ENCODE results near the gene LRRC45. TPM values are rescaled to one million over a fixed set of nuclear protein-coding genes. Genes with fewer than 3 reads are reported as not detected.

LRRC45 gene
- total and polyA plus RNA-seq, 9 of the 15 experiments (the other 6 are each of a cell fraction or from before 2014, with no cell fraction given), result 3.5 to 21.5 (median 11.2) TPM; not detected in 2

DNA sequence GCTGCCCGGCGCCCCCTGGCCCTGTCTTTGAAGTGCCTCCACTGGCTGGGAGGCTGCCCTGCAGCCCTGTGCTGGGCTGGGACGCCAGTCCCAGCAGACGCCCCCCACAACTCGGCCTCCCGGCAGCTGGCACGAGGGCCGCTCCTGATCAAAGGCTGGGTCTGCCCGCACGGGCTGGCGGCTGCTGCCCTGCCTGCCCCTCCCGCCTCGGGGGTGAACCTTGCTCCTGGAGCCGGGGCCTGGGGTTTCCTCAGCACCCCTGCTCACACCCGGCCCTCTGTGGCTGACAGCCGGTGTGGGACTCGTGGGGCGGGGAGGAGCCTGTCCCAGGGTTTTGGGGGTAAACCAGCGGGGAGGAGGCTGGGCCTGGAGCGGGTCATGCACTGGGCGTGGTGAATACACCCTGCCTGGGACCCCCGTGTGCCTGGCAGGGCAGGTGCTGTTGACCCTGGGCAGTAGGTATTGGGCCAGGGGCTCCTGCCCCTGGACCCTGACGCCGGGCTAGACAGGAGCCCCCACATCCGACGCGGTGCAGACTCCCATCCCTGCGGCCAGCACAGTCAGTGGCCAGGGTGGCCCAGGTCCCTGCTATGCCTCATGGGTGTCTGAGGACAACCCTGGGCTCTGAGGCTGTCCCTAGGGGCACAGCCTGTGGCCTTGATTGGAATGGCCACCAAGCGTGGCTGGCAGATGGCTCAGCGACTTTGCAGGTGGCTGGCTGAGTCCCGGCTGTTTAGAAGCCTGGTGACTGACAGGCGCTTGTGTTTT lies 22.1 kb upstream of the LRRC45 start:
- intact Hi-C loops (cut with micrococcal nuclease) (no loop called here), in situ Hi-C loops (cut with MboI) (no loop called here)
- Histone ChIP-seq H3K27ac (ENCODE audit: extremely low read depth, low read depth, low read length) (no peak overlapping the region), H2AFZ (ENCODE audit: low read depth, low read length) (no peak overlapping the region), H3K36me3 (ENCODE audit: control insufficient read depth, insufficient read depth, low read length) (peaks cover 6% of the 10 kb centered on the region; the same call in 1 of the 3 replicates), H3K4me1 (replicated peaks in 1 of 2; ENCODE audit: control insufficient read depth in 2 of 2, insufficient read depth in 2 of 2, low read length in 2 of 2) (peaks cover 0 to 67% of the 10 kb centered on the region in 2 experiments; a peak in 2 of 5 replicates), H3K9ac (ENCODE audit: insufficient read depth in 1 of 2, low read depth in 2 of 2, low read length in 2 of 2) (peak overlapping the region in 1 of 2 experiments; percentile 76; a peak in 2 of 4 replicates), H3K9me1 (ENCODE audit: control insufficient read depth, insufficient read depth, low read length) (peaks cover 3% of the 10 kb centered on the region), H3K79me2 (ENCODE audit: control insufficient read depth, insufficient read depth, low read length) (no peaks in the 10 kb centered on the region), H3K9me3 (replicated peaks; ENCODE audit: control insufficient read depth, insufficient read depth, low read depth, low read length) (no peaks in the 10 kb centered on the region), H3K4me2 (ENCODE audit: insufficient read depth, low read length) (no peak overlapping the region), H3K27me3 (ENCODE audit: control insufficient read depth in 2 of 2, insufficient read depth in 2 of 2, low read length in 2 of 2) (no peaks in the 10 kb centered on the region), H3K4me3 (no peak overlapping the region), H4K20me1 (replicated peaks; ENCODE audit: control insufficient read depth, insufficient read depth, low read length) (0 out of 2 replicates have a peak, but pooled peaks cover 1% of the 10 kb centered on the region)
- ChIA-PET CTCF (ENCODE audit: low intra/inter-chr PET ratio) (no interaction called here), POLR2A (no interaction called here)
- DNase-seq (ENCODE audit: extremely low read depth in 1 of 4, low spot score in 3 of 4) (no peak), ATAC-seq (no peak), FAIRE-seq (no peak)
- WGBS (ENCODE audit: insufficient coverage, low coverage, missing lambda C conversion rate), result 80% methylated on average over 27 of the region's 32 CpGs
- BruUV-seq (replicated peaks), result no TSS peak
- TF ChIP-seq KDM4B (IDR thresholded peaks at IDR 0.05; ENCODE audit: borderline replicate concordance in 2 of 2, low read depth in 1 of 2), result no peak
- TF ChIP-seq, protein P1, sequence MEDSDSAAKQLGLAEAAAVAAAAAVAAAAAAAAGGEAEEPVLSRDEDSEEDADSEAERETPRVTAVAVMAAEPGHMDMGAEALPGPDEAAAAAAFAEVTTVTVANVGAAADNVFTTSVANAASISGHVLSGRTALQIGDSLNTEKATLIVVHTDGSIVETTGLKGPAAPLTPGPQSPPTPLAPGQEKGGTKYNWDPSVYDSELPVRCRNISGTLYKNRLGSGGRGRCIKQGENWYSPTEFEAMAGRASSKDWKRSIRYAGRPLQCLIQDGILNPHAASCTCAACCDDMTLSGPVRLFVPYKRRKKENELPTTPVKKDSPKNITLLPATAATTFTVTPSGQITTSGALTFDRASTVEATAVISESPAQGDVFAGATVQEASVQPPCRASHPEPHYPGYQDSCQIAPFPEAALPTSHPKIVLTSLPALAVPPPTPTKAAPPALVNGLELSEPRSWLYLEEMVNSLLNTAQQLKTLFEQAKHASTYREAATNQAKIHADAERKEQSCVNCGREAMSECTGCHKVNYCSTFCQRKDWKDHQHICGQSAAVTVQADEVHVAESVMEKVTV (CRISPR knock-in tag; IDR thresholded peaks at IDR 0.05), result no peak
- no peak for TF ChIP-seq BRF1 (IDR thresholded peaks at IDR 0.05; ENCODE audit: borderline replicate concordance, extremely low read depth, insufficient read length)
